Peyer's patch (tissue), 4 donors: Measurements from ENCODE around the gene RAMP3. TPM values are rescaled to one million over a fixed set of nuclear protein-coding genes. Genes with fewer than 3 reads are reported as not detected.

Experiments
- DNase-seq, 3 donors: peaks; one replicate each; pipeline ENCODE4 v3.0.0-alpha.2; 2017 to 2019
- H3K27ac ChIP-seq, 4 donors: fragments of 200-600 bp; sonication (generic); one replicate each; pipeline ENCODE4 v1.5.1; 2016 to 2019
- H3K27me3 ChIP-seq, 2 donors: fragments of 200-600 bp; sonication (generic); one replicate each; pipeline ENCODE4 v1.5.1; 2019
- H3K36me3 ChIP-seq, 3 donors: fragments of 200-600 bp; sonication (generic); one replicate each; pipeline ENCODE4 v1.5.1; 2016 to 2019
- H3K4me1 ChIP-seq, 4 donors: fragments of 200-600 bp; sonication (generic); one replicate each; pipeline ENCODE4 v1.5.1; 2016 to 2019
- H3K4me3 ChIP-seq, 4 donors: fragments of 200-600 bp; sonication (generic); 1 replicate in 3 of 4; 2 replicates in 1 of 4; pipeline ENCODE4 v1.5.1; 2016 to 2019; ENCODE audit warnings: mild to moderate bottlenecking in 1 of 4
- H3K9me3 ChIP-seq, 4 donors: fragments of 200-600 bp; sonication (generic); one replicate each; pipeline ENCODE4 v1.5.1; 2016 to 2019; ENCODE audit warnings: mild to moderate bottlenecking in 1 of 4
- CTCF ChIP-seq, 6 experiments: fragments of 450-650 bp in 4 of 6; fragments of 200-600 bp in 2 of 6; sonication (generic) in 1 of 6; IDR thresholded peaks; one replicate each; pipeline ENCODE4 v1.5.1; 2017 to 2019; ENCODE audit warnings: antibody characterized with exemption in 6 of 6, mild to moderate bottlenecking in 3 of 6, moderate library complexity in 1 of 6
- POLR2A ChIP-seq, 2 donors: fragments of 450-650 bp; IDR thresholded peaks; one replicate each; pipeline ENCODE4 v1.5.1; 2017; ENCODE audit warnings: antibody characterized with exemption in 2 of 2, mild to moderate bottlenecking in 2 of 2, moderate library complexity in 2 of 2
- total RNA-seq, 4 donors: library from RNA; depleted of rRNA; stranded (reverse); fragments of >200 nt; gene quantifications; one replicate each; pipeline ENCODE4 v1.1.0, GENCODE V29; 2016

RAMP3 gene
- total RNA-seq, 4 donors from 2014 or later, result 8.6 to 89.1 (median 20.1) TPM

- Histone ChIP-seq H3K4me1 (peaks cover 0 to 4% (median 0%) of the 10 kb centered on the region in 4 donors), H3K27ac (no peak overlapping the region), H3K27me3 (no peaks in the 10 kb centered on the region), H3K4me3 (no peak overlapping the region), H3K36me3 (no peaks in the 10 kb centered on the region), H3K9me3 (no peaks in the 10 kb centered on the region)
- TF ChIP-seq CTCF (IDR thresholded peaks at IDR 0.05) (no peak), POLR2A (IDR thresholded peaks at IDR 0.05) (no peak)
- DNase-seq, result no peak
These were observed 14.0 kb upstream of the RAMP3 start for GRCh38 chr7:45143616-45144015.

DNA sequence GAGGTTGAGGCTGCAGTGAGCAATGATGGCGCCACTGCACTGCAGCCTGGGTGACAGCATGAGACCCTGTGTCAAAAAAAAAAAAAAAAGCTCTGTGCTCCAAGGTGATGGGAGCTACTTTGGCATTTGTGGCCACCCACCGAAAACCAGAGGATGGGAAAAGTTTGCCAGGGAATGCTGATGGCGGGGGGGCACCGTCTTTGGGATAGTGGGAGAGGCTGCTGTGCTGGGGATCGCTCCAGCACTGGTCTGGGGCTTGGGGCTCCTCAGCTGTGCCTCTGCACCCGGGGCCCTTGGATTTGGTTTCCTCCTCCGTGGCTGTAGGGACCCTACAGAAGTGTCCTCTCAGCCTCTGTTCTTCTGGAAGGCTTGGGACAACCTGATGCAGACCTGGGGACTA is 11.7 kb upstream of the RAMP3 start:
- no peak overlapping the region for H3K27ac ChIP-seq
- H3K27me3 ChIP-seq, result no peaks in the 10 kb centered on the region
- no peaks in the 10 kb centered on the region for H3K36me3 ChIP-seq
- H3K4me3 ChIP-seq, result no peak overlapping the region
- TF ChIP-seq CTCF (IDR thresholded peaks at IDR 0.05) (no peak), POLR2A (IDR thresholded peaks at IDR 0.05) (no peak)
- H3K9me3 ChIP-seq, result no peaks in the 10 kb centered on the region
- peak in 1 of 3 donors; percentile 25 for DNase-seq
- H3K4me1 ChIP-seq, result no peaks in the 10 kb centered on the region

DNA sequence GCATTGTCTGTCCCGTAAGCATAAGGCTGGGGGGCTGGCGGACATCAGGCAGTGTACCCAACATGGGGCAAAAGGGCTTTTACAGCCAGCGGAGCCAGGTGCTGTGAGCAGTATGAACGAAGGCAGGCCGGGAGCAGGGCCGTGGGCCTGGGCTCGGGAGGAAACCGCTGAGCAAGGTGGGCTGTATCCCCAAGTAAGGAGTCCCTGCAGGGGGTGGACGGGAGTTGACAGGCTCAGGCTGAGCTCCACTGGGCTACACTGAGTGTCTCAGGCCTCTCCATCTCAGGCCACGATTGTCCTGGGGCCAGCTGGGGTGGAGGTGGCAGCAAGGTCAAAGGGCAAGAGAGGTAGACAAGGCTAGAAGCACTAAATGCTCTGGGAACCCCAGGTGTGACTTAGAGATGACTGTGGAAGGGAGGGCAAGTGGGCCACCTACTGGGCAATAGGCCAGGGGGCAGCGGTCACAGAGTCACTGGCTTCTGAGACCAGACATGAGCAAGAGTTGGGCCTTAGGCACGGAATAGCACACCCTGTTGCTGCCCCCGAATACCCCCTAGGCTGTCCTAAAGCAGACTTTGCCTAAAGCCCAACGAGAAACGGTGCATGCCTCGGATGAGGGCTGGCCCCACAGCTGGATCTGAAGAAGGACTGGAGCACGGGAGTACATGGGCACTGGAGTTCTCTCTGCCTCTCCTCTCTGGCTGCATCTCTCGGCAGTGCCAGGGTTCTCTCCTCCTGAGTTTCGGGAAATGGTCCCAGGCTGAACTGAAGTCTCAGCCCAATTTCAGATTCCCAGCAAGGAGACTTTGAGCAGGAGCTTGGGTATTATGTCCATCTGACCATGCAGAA is 10.8 kb upstream of the RAMP3 start:
- Histone ChIP-seq H3K27ac (no peak overlapping the region), H3K9me3 (no peaks in the 10 kb centered on the region), H3K36me3 (no peaks in the 10 kb centered on the region), H3K4me1 (no peaks in the 10 kb centered on the region), H3K27me3 (no peaks in the 10 kb centered on the region), H3K4me3 (no peak overlapping the region)
- no peak for TF ChIP-seq CTCF (IDR thresholded peaks at IDR 0.05)
- no peak for TF ChIP-seq POLR2A (IDR thresholded peaks at IDR 0.05)
- DNase-seq, result no peak

DNA sequence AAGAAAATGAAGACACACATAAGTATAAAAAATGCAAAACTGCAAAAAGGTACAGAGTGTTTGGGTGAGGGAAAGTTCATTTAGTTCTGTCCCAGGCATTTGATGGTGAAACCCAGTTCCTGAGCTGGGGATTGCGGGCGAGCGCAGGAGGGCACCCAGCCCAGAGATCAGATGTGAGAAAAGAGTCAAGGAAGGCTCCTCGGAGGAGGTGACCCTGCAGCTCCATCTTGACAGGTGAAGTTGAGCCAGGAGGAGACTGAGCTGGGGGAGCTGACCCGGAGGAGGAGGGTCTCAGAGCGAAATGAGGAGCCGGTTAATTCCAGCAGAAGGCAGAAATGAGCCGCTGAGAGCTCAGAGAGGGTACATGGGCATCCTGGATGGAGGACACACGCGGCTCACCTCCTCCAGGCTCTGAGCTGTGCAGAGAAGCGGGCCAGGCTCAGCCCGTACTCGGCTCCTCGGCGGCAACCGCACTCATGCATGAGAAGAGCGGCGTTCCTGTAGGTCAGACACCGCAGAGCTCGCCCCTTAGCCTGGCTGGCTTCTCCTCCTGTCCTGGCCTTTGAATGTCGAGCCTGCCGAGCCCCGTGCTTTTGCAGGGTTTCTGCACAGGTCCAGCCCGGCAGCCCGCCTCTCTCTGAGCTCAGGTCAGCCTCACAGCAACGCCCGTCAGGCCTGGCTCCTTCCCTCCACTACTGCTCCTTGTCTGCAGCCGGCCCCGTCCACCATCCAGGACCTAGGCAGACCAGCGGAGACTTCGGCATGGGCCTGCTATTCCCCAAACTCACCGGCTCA is 9.5 kb upstream of the RAMP3 start:
- DNase-seq, result no peak
- H3K36me3 ChIP-seq, result no peaks in the 10 kb centered on the region
- TF ChIP-seq POLR2A (IDR thresholded peaks at IDR 0.05) (no peak), CTCF (IDR thresholded peaks at IDR 0.05) (no peak)
- H3K4me1 ChIP-seq, result no peaks in the 10 kb centered on the region
- no peaks in the 10 kb centered on the region for H3K27me3 ChIP-seq
- no peaks in the 10 kb centered on the region for H3K9me3 ChIP-seq
- no peak overlapping the region for H3K27ac ChIP-seq
- H3K4me3 ChIP-seq, result no peak overlapping the region

GRCh38 chr7:45148653-45148973 is 9.0 kb upstream of the RAMP3 start:
- no peak overlapping the region for H3K27ac ChIP-seq
- no peaks in the 10 kb centered on the region for H3K36me3 ChIP-seq
- no peaks in the 10 kb centered on the region for H3K9me3 ChIP-seq
- no peaks in the 10 kb centered on the region for H3K4me1 ChIP-seq
- no peak for DNase-seq
- no peak overlapping the region for H3K4me3 ChIP-seq
- no peak for TF ChIP-seq CTCF (IDR thresholded peaks at IDR 0.05)
- TF ChIP-seq POLR2A (IDR thresholded peaks at IDR 0.05), result no peak
- no peaks in the 10 kb centered on the region for H3K27me3 ChIP-seq
